CD4-positive, alpha-beta T cell treated with Interleukin-1 beta for 1 hour (primary cell): Measurements from ENCODE around the gene CYP26A1.
A peak's percentile ranks its signal among the peaks of the same experiment; 100 is the strongest.
"Not testable (repeated sequence)": the region's sequence is repeated elsewhere in the genome, so short reads cannot be mapped to it uniquely, and the experiment has no call there.

Experiments used
- DNase-seq, 2 donors: peaks; one replicate each; pipeline ENCODE4 v3.0.0-alpha.2; 2020 to 2022

CYP26A1 gene

DNA sequence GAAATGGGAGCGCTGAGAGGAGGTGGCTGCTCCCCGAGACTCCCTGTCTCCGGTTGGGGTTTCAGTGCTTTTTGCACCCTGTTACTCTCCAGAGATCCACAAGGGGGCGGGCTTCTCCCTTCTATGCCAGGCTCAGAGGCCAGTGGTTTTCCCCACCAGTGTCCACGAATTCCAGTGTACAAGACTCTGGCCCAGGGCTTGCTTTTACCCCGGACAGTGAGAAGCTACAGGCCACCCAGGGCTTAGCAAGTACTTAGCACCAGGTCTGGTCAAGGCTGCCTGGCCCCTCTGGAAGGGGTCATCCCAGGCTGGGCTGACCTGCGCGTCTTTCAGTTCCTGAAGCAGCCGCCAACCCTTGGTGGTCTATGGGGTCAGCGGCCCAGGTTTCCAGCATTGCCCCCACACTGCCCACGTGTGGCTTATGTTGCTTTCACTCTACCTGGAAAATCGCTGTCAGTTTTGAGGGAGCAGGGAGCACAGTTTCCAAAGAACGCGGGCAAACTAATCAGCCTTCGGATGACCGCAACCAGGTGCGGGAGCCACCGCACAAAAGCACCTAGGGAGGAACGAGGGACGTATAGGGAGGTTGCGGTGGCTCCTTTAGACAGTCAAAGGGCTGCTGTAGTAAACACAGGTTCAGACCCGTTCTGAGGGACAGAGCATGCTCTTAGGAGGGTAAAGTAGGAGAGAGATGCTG lies 6.8 kb downstream of the CYP26A1 start:
- DNase-seq = peak; percentile 28 to 40

DNA sequence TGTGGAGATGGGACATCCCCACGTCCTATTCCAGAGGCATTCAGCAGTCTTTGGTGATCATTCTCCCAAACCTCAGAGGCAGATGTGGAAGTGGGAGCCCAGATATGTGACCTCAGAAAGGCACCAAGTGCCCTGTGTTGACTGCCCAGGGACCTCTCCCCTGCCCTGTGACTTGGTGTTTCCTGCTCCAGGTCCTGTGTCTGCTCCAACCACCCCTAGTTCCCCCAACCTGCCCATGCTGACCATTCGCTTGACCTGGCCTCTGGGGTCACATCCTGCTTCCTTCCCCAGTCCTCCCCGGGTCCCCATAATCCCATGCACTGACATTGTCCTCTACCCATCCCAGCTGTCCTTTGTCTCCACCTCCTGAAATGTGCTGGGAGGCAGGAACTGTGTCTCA lies 7.6 kb downstream of the CYP26A1 start:
- no peak for DNase-seq

DNA sequence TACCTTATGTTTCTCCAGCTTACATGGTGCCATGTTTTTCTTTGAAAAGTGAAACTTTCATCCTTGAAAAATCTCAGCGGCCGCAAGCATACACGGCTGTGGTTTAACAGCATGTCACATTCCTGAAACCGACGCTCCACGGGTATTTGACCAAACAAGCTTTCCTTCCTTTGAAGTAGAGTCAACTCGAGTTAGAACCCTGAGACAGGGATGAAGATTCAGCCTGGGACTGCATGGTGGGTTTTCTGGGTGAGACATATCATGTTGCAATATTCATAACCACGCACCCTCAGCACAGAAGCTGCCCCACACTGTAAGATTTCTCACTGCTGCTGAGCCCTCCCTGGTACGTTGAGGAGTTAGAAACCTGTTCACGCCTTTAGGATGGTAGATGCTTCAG lies 8.1 kb downstream of the CYP26A1 start:
- no peak for DNase-seq

DNA sequence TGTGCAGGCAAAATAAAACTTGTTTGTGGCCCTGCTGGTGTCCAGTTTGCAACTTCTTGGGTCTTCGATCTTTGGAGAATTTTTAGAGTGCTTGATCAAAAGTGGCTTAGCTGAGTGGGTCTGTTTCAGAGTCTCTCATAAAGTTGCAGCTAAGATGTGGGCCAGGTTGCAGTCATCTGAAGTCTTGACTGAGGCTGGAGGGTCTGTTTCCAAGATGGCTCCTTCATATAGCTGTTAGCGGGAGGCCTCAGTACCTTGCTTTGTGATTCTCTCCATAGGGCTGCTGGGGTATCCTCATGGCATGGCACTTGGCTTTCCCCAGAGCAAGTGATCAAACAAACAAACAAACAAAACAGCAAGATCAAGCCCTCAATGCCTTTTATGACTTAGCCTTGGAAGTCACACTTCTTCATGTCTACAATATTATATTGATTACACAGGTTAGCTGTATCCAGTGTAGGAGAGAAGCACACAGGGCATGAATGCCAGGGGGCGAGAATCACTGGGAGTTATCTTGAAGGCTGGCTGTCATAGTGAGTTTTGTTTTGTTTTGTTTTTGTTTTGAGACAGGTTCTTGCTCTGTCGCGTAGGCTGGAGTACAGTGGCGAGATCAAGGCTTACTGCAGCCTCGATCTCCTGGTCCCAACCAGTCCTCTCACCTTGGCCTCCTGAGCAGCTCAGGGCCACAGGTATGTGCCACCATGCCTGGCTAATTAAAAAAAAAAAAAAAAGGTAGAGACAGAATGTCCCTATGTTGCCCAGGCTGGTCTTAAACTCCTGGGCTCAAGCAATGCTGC lies 10.2 kb downstream of the CYP26A1 start:
- DNase-seq = no peak

DNA sequence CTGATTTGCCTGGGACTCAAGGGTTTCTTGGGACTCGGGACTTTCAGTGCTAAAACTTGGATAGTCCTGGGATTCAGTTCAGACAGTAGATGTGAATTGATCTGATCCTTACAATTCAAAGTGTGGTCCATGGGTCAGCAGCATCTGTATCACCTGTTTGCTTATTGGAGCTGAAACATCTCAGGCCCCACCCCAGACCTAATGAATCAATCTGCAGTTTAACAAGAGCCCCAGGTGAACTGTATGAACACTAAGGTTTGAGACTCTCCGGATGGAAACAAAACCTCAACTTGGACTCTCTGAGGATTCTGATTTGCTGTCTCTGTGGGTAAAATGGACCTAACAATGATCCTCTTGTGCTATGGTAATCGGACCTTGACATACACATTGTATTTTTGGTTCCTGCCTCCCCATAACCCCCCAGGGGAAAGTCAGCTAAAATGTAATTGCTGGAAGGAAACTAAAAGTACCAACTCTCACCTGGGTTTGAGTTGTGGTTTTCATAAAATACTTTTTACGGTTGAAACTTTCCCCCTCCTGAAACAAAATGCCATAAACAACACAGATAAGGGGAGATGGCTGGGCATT lies 11.7 kb downstream of the CYP26A1 start:
- no peak for DNase-seq

DNA sequence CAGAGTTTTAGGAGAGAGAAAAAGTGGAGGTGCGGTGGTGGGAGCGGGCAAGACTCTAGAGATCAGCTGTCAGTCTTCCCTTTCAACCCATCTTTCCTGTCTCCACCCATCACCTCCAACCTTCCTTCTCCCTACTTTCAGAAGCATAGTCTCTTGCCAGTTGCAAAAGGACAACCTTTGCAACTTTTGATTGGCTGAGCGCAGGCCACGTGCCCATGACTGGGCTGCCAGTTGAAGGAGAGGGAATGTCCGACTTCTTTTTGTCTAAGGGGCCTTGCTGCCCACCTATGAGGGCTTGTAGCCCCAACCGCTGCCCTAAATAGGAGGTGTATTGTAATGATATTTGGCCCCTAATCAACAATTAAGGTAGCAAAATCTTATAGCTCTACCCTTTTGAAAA lies 12.6 kb downstream of the CYP26A1 start:
- DNase-seq = no peak

DNA sequence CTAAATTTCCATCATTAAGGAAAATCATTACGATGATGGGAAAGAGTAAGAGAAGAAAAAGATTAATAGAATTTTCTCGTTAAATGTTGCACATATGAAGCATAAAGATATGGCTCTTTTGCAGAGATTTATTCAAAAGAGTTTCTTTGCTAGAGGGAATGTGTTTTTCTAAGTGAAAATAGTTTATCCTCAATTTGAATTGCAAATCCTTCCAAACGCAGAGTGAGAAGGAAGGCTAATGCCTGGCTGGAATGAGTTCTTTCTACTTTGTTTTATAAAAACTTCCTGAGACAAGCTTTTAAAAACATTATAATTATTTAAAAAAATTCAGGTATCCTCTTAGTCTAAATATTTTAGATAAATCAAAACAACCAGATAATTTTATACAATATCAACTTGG lies 14.2 kb downstream of the CYP26A1 start:
- DNase-seq = no peak

DNA sequence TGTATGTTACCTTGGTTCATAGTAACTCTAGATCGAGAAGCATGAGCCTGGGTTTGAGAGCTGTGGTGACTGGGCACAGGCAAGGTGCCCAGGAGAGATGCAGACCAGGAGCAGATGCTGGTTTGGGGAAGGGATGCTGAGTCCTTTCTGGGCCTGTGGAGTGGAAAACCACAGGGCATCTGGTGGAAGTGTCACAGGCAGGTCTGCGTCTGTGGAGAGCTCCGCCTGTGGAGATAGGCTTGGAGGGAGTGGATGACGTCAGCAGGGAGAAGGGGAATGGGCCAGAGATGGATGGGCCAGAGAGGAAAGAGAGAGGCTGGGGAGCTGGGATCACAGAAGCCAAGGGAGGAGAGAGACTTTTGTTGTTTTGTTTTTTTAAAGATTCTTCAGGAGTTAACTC lies 14.8 kb downstream of the CYP26A1 start:
- no peak for DNase-seq

DNA sequence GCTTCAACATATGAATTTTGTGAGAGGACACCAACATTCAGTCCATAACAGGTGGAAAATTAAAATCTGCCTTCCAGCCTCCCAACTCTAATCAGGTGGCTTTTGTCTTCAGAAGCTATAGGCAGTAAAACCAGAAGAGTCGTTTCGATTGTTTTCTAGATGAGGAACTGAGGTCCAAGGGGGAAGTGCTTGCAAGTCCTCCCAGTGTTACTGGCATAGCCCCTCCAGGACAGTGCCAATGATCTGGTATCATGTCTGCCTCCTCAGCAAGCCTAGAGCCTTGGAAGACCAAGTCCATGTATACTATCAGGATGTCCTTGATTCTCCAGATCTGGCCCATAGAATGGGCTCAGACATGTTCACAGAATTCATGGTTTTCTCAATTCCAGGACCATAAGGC lies 16.9 kb downstream of the CYP26A1 start:
- no peak for DNase-seq

DNA sequence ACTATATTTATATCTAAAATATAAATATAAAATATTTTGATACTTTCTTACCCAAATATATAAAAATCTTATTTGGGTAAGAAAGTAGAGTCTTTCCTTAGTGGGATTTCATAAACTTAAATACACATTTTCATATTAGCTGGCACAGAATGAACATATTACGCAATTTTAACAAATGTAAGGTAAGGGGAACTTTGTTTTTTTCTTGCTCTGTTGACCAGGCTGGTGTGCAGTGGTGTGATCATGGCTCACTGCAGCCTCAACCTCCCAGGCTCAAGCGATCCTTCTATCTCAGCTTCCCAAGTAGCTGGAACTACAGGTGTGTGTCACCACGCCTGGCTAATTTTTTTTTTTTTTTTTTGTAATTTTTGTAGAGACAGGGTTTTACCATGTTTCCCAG lies 18.3 kb downstream of the CYP26A1 start:
- no peak for DNase-seq

DNA sequence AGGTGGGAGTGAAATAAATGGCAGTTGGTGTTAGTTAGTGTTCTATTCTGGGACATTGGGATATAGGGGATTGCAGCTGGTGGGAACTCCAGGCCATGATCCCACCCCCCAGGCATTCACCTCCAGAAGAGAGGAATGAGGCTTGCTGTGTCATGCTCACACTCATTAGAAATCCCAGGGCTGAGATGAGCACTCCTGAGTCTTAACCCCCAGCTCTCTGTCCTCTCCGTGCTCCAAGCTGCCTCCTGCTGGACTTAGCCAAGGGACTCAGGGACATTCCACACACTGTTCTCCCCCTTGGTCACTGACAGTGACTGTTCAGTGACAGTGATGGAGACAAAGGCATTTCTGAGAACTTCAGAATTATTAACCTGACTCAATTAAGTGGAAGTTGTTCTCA lies 21.5 kb downstream of the CYP26A1 start:
- no peak for DNase-seq

DNA sequence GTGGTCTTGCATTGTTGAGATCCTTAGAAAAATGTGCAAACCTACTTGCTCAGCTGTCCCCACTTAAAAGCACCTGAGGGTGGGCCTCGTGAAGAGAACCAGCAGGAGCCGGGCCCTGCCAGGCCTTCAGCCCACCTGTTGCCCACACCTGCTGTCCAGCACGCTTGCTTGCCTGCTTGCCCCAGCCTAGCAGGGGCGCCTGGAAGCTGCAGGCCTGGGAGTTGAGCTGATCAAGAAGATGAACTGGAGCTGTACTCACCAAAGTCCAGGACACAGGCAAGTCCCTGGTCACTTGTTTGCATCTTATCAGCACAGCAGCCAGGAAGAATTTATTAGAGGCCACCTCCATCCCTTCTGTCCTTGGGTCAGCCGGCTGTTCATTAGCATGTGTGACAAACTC lies 23.2 kb downstream of the CYP26A1 start:
- DNase-seq = no peak

DNA sequence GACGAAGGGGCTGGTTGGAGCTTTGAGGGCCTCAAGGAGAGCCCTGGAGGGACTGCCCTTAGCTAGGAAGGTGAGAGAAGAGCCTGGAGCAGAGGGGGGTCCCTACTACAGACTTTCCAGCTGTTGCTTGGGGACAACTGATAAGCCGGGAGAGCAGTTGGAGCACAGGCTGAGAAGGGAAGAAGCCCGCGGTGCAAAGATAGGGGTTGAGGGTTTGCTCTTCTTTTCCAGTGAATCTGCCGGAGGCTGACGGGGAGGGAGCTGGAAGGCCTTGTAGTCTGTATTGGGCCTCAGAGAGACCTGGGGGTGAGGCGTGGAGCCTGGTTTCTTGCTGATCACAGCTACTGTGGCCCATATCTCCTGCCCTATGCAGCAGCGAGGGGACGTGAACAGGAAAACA lies 23.7 kb downstream of the CYP26A1 start:
- no peak for DNase-seq

DNA sequence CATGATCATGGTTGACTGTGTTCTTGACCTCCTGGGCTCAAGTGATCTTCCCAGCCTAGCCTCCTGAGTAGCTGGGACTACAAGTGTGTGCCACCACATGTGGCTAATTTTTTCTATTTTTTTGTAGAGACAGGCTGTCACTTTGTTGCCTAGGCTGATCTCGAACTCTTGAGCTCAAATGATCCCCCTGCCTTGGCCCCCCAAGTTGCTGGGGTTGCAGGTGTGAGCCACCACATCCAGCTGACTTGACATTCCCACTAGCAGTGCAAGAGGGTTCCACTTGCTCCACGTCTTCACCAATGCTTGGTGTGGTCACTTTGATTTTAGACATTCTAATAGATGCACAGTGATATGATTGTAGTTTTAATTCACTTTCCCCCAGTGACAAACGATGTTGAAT lies 25.1 kb downstream of the CYP26A1 start:
- no peak for DNase-seq

DNA sequence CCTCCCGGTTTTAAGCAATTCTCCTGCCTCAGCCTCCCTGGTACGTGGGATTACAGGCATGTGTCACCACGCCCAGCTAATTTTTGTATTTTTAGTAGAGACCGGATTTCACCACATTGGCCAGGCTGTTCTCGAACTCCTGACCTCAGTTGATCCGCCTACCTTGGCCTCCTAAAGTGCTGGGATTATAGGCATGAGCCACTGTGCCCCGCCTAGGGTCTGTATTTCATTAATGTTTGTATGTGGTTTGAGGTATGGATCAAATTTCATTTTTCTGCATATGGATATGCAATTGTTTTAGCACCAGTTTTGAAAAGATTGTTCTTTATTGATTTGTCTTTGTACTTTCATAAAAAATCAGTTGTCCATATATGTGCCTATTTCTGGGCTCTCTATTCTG lies 26.0 kb downstream of the CYP26A1 start:
- no peak for DNase-seq

DNA sequence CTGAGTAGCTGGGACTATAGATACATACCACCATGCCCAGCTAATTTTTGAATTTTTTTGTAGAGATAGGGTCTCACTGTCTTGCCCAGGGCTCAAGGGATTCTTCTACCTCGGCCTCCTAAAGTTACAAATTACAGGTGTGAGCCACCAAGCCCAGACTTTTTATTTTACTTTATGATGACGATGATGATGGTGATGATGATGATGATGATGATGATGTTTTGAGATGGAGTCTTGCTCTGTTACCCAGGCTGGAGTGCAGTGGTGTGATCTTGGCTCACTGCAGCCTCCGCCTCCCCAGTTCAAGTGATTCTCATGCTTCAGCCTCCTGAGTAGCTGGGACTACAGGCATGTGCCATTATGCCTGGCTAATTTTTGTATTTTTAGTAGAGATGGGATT lies 27.5 kb downstream of the CYP26A1 start:
- DNase-seq = not testable (repeated sequence)

DNA sequence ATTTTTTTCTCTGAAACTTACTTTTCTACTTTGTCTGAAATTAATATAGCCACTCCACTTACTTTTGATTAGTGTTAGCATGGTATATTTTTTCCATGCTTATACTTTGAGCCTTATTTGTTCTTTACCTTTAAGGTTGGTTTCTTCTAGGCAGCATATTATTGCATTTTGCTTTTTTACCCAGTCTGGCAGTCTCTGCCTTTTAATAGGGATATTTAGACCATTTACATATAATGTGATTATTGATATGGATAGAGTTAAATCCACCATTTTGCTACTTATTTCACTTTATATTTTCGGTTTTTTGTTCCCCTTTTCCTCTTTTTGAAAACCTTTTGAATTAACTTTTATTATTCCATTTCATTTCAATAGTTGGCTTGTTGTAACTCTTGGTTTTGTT lies 30.3 kb downstream of the CYP26A1 start:
- DNase-seq = no peak

DNA sequence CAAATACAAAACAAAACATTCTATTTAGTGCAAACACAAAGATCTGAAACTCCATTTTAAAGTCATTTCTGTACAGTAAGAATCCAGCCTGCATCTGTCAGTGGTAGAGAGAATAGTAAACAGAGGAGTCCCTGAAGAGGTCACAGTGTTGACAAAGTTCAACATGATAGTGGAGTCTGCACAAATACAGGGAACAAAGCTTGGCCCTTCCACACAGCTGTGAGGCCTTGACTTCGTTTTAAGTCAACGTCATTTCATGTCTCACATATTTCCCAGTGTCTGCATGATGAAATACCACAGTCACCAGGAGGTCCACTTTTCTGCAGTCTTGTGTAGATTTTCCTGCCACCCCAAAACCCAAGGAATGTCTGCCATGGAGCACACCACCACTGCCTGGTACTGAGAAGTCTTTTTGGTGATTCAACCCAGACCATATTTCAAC lies 33.0 kb downstream of the CYP26A1 start:
- DNase-seq = no peak

DNA sequence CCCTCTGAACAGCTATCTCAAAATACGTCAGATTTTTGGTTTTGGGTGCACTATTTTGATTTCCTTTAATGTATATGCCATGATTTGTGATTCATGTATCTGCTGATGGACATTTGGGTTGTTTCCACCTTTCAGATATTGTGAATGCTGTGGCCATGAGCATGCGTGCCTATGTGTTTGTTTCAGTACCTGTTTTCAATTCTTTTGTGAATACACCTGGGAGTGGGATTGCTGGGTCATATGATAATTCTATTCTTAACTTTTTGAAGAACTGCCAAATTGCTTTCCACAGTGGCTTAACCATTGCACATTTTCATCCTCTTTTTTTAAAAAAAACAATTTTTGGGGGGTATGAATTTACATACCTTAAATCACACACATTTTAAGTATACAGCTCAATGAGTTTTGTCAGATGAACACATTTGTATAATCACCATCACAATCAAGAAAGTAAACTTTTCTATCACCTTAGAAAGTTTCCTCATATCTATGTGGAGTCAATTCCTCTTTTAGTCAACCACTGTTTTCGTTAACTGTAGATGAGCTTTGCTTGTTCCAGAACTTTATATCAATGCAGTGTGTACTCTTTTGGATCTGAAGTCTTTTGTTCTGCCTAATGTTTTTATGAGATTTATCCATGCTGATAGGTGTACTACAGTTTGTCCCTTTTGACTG lies 36.9 kb downstream of the CYP26A1 start:
- no peak for DNase-seq

DNA sequence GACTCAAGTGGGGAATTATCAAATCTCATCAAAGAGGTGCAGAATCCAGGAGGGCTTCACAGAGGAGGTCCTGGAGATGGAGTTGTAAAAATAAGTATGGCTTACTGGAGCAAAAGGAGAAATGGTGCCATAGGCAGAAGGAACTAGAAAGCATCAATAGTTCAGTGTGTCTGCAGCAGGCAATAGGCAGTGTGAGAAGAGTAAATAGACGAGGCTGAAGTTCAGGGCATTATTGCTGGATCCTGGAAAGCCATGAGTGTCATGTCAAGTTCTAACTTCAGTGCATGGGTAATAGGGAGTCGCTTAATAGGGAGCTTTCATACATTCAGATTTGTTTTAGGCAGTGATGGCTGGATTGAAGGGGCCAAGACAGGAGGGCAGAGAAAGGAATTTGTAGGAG lies 39.3 kb downstream of the CYP26A1 start:
- DNase-seq = no peak

DNA sequence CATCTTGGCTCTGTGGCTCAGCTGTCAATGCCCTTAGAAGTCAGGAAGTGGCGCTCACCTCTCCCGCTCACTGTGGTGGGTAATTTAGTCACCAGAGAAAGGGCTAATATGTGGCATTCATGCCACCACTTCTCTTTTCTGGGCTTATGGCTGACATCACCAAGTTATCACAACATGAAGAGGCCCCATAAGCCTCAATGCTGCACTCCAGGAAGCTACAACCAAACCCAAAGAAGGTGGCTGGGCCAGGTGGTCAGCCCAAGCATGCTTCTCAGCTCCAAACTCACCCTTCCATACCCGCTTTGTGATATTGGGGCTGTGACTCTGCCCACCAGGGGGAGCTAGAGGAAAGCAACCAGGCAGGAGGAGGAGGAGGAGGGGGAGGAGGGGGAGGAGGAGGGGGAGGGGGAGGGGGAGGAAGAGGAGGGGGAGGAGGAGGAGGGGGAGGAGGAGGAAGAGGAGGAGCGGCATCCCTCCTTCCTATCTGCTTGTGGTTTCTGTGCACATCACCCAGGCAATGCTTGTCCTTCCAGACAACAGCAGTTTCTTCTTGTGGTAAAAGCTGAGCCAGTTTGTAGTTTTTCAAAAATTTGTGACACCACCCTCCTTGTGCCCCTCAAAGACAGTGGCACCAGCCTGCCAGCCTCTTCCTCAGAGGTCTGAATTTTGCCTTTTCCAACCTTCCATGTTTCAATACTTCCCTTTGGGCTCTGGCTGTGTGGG lies 42.1 kb downstream of the CYP26A1 start:
- DNase-seq = peak; percentile 66 to 69

DNA sequence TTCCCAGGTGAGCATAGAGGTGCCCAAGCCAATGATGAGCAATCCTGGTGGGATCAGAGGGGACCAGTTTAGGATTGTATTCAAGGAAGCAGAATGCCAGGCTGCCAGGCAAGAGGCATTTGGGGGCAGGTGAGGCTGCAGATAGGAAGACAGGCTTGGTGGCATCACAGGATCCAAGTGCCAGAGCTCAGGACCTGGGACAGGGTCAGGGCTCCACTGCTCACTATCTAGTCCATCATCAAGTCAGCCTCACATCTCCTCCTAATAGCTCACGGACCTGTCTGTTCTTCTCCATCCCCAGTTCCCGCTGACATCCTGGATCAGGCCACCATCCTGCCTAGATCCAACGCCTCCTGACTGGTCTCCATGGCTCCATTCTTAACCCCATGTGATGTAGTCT lies 47.6 kb downstream of the CYP26A1 start:
- no peak for DNase-seq

DNA sequence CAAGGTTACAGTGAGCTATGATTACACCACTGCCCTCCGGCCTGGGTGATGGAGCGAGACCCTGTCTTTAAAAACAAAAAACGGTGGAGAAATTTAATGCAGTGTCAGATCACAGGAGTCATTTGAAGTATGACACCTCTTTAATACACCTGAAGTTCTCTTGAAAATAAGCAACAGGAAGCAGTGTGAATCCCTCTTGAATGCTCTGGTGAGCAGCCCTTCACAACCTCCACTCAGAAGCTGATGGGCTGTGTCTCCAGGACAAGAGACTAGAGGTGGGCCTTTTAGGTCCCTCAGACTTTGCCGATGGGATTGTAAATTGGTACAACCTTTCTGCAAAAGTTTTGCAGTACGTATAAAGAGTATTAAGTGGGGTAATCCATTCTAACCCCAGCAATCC lies 50.1 kb downstream of the CYP26A1 start:
- DNase-seq = no peak
